ENCODE measurements around the gene MAGEH1. TPM values are rescaled to one million over a fixed set of nuclear protein-coding genes. Genes with fewer than 3 reads are reported as not detected.
"Not testable (repeated sequence)": the region's sequence is repeated elsewhere in the genome, so short reads cannot be mapped to it uniquely, and the experiment has no call there.

The MAGEH1 gene
- 10 to 100 TPM in 2 of 6 experiments, 1 to 10 TPM in 4; 5.8 to 16.9 (median 7.9) TPM for total RNA-seq
- long read RNA-seq, transcript MAGEH1-201 (1 exons, 1,462 nt): major isoform, 5 of 5 reads
- long read RNA-seq, partial matches to known transcripts: 0 of 5 reads
- long read RNA-seq, other reads (novel, unspliced or antisense): 0 of 5 reads

- peak; percentile 76 to 83 (median 81) for DNase-seq
- TF ChIP-seq POLR2A (IDR thresholded peaks at IDR 0.05): no peak
- TF ChIP-seq CTCF (IDR thresholded peaks at IDR 0.05): no peak
- H3K4me3 ChIP-seq: peak within 1 kb of the TSS; percentile 51 to 66 (median 55)
- ATAC-seq: peak; percentile 94 to 98 (median 96)
- no peaks in the 10 kb centered on the region for H3K27me3 ChIP-seq
- intact Hi-C loops (cut with DNase I): no loop called here
- H3K36me3 ChIP-seq: no peaks in the 10 kb centered on the region
- H3K9me3 ChIP-seq: no peaks in the 10 kb centered on the region
- H3K27ac ChIP-seq: peak within 1 kb of the TSS; percentile 30 to 71 (median 58)
- WGBS (ENCODE audit: insufficient coverage, low coverage, low lambda C conversion rate, missing lambda C conversion rate): 11% methylated on average over 15 of the region's 43 CpGs
- no peaks in the 10 kb centered on the region for H3K4me1 ChIP-seq
These were observed at the start of gene MAGEH1 for GRCh38 chrX:55451990-55452832. Gene MAGEH1, plus strand, starts transcription at chrX:55452127. Its CDS starts 248 bp downstream, at chrX:55452375.

- ATAC-seq; DNase-seq; H3K9me3 ChIP-seq; H3K4me1 ChIP-seq; H3K27me3 ChIP-seq; H3K27ac ChIP-seq; H3K36me3 ChIP-seq; H3K4me3 ChIP-seq; intact Hi-C loops (cut with DNase I): not testable (repeated sequence)
- WGBS (ENCODE audit: insufficient coverage, low coverage, low lambda C conversion rate, missing lambda C conversion rate): 25% methylated on average over 1 of the region's 4 CpGs
These were observed 24.8 kb upstream of the MAGEH1 start for GRCh38 chrX:55427079-55427478.

GRCh38 chrX:55443468-55443867 is 8.5 kb upstream of the MAGEH1 start:
- intact Hi-C loops (cut with DNase I); H3K4me1 ChIP-seq; H3K27me3 ChIP-seq; H3K9me3 ChIP-seq; DNase-seq; ATAC-seq; H3K36me3 ChIP-seq; H3K4me3 ChIP-seq; H3K27ac ChIP-seq: not testable (repeated sequence)
- WGBS (ENCODE audit: insufficient coverage, low coverage, low lambda C conversion rate, missing lambda C conversion rate): 14% methylated on average over 1 of the region's 5 CpGs

- Histone ChIP-seq H3K4me1 (no peaks in the 10 kb centered on the region), H3K27ac (no peak overlapping the region), H3K9me3 (no peaks in the 10 kb centered on the region), H3K27me3 (no peaks in the 10 kb centered on the region), H3K4me3 (no peak overlapping the region), H3K36me3 (no peaks in the 10 kb centered on the region)
- 35% methylated on average over 5 of the region's 5 CpGs for WGBS (ENCODE audit: insufficient coverage, low coverage, low lambda C conversion rate, missing lambda C conversion rate)
- peak in 1 of 3 donors; percentile 47 for DNase-seq
- peak; percentile 61 to 70 (median 62) for ATAC-seq
- intact Hi-C loops (cut with DNase I): no loop called here
- no peak for TF ChIP-seq POLR2A (IDR thresholded peaks at IDR 0.05)
- TF ChIP-seq CTCF (IDR thresholded peaks at IDR 0.05): peak in 3 of 4 donors; percentile 17 to 38 (median 32)
These were observed 1.7 kb upstream of the MAGEH1 start for GRCh38 chrX:55450259-55450658.

- 63% methylated on average over 2 of the region's 2 CpGs for WGBS (ENCODE audit: insufficient coverage, low coverage, low lambda C conversion rate, missing lambda C conversion rate)
- H3K9me3 ChIP-seq: no peaks in the 10 kb centered on the region
- TF ChIP-seq CTCF (IDR thresholded peaks at IDR 0.05): no peak
- no peak for TF ChIP-seq POLR2A (IDR thresholded peaks at IDR 0.05)
- intact Hi-C loops (cut with DNase I): no loop called here
- peak overlapping the region in 1 of 3 donors; percentile 66 for H3K4me3 ChIP-seq
- H3K36me3 ChIP-seq: no peaks in the 10 kb centered on the region
- DNase-seq (no peak), ATAC-seq (no peak)
- no peak overlapping the region for H3K27ac ChIP-seq
- no peaks in the 10 kb centered on the region for H3K27me3 ChIP-seq
- no peaks in the 10 kb centered on the region for H3K4me1 ChIP-seq
These were observed 786 bp upstream of the MAGEH1 start for GRCh38 chrX:55451141-55451540.
